Lower leg skin (tissue), 3 donors: ENCODE data around the gene POP4.

ENCODE experiments used
- CTCF ChIP-seq, 3 donors: fragments of 450-650 bp; IDR thresholded peaks; one replicate each; pipeline ENCODE4 v1.5.1; 2016; ENCODE audit warnings: antibody characterized with exemption in 3 of 3, mild to moderate bottlenecking in 3 of 3, moderate library complexity in 2 of 3
- POLR2A ChIP-seq, 2 donors: fragments of 450-650 bp; IDR thresholded peaks; one replicate each; pipeline ENCODE4 v1.6.1; 2016 to 2017; ENCODE audit warnings: antibody characterized with exemption in 2 of 2, mild to moderate bottlenecking in 1 of 2, moderate library complexity in 1 of 2

GRCh38 chr19:29615891-29616425 lies 9.9 kb downstream of the POP4 start:
- TF ChIP-seq POLR2A (IDR thresholded peaks at IDR 0.05) (no peak), CTCF (IDR thresholded peaks at IDR 0.05) (no peak)
